ENCODE measurements around the gene S100A4. TPM values are rescaled to one million over a fixed set of nuclear protein-coding genes. Genes with fewer than 3 reads are reported as not detected.
"Not testable (repeated sequence)": the region's sequence is repeated elsewhere in the genome, so short reads cannot be mapped to it uniquely, and the experiment has no call there.

S100A4 gene
- total RNA-seq, 2 experiments from 2014 or later = 36.5 to 37.9 TPM

DNA sequence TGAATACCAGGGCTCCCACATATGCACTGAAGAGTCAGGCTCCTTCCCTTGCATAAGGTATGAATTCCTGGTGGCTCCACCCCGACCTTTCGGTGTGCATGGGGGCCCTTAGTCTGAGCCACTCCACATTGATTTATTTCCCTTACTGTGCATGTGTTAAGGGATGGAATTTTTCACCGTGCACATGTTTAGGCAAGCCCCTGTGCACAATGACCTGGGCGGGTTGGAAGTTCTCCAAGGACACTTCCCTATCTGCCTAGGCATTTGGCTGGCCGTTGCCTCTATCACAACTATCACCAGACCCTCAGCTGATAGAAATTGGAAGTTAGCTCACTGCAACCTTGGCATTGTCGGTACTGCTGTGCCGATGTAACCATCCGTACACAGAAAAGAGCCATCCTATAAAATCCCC lies 19.5 kb downstream of the S100A4 start:
- CTCF ChIA-PET = interaction anchor here (0.9 to 1.5 kb wide), 3 partner anchors 9 to 46 kb away, joined by 3 to 8 read pairs (median 4); partner anchors contain the start of gene S100A6
- no peak for DNase-seq
- no peaks in the 10 kb centered on the region for H3K9me3 Mint-ChIP-seq
- H3K36me3 Mint-ChIP-seq (ENCODE audit: low read depth) = no peaks in the 10 kb centered on the region
- intact Hi-C loops (cut with micrococcal nuclease) = no loop called here
- no peaks in the 10 kb centered on the region for H3K27me3 Mint-ChIP-seq (ENCODE audit: low read depth)
- H3K4me3 Mint-ChIP-seq = no peak overlapping the region
- peaks cover 9% of the 10 kb centered on the region for H3K4me1 Mint-ChIP-seq (ENCODE audit: low read depth)
- H3K27ac Mint-ChIP-seq = no peak overlapping the region

DNA sequence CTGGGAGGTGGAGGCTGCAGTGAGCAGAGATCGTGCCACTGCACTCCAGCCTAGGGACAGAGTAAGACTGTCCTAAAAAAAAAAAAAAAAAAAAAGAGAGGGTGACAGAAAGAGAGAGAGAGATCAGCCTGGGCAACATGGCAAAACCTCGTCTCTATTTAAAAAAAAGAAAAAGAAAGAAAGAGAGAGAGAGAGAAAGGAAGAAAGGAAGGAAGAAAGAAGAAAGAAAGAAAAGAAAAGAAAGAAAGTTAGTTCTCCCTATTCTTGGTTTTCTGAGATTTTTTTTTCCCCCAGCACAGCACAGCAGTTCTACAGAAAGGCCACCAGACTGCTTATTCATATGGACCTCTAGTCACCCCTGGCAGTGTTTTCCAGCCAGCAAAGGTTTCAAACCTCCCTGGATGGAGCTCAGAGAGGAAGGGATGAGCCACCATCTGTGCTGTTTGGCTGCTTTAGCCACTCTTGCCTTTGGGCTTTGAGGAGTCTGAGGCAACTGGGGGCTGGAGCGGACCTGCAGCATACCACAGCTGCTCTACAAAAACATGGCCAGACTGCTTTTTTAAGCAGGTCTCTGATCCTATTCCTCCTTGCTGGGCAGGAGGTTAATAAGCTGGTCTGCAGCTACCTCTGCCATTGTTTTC lies 20.4 kb downstream of the S100A4 start:
- Mint-ChIP-seq H3K9me3 (no peaks in the 10 kb centered on the region), H3K27me3 (ENCODE audit: low read depth) (no peaks in the 10 kb centered on the region), H3K27ac (no peak overlapping the region), H3K36me3 (ENCODE audit: low read depth) (no peaks in the 10 kb centered on the region), H3K4me3 (no peak overlapping the region), H3K4me1 (ENCODE audit: low read depth) (peaks cover 2% of the 10 kb centered on the region)
- no peak for DNase-seq
- intact Hi-C loops (cut with micrococcal nuclease) = no loop called here
- CTCF ChIA-PET = interaction anchor here (0.7 to 5.1 kb wide), 8 partner anchors 7 to 47 kb away, joined by 3 to 30 read pairs (median 4); partner anchors contain the start of gene S100A6

- intact Hi-C loops (cut with micrococcal nuclease) = not testable (repeated sequence)
- peak overlapping the region; percentile 32 for H3K27ac Mint-ChIP-seq
These were observed 23.1 kb downstream of the S100A4 start for GRCh38 chr1:153522353-153523048.

GRCh38 chr1:153521808-153522207 lies 23.8 kb downstream of the S100A4 start:
- H3K27me3 Mint-ChIP-seq (ENCODE audit: low read depth); H3K9me3 Mint-ChIP-seq; H3K4me3 Mint-ChIP-seq; H3K4me1 Mint-ChIP-seq (ENCODE audit: low read depth); H3K27ac Mint-ChIP-seq; H3K36me3 Mint-ChIP-seq (ENCODE audit: low read depth); intact Hi-C loops (cut with micrococcal nuclease); DNase-seq: not testable (repeated sequence)
- CTCF ChIA-PET = interaction anchor here (1.4 to 5.1 kb wide), 3 partner anchors 10 to 46 kb away, joined by 5 to 30 read pairs (median 10); no protein-coding TSS in a partner anchor

More at GRCh38 chr1:153522353-153523048, 23.1 kb downstream of the S100A4 start:
- CTCF ChIA-PET = interaction anchor here (1.4 to 5.1 kb wide), 2 partner anchors 10 to 11 kb away, joined by 5 to 30 read pairs; no protein-coding TSS in a partner anchor
- H3K4me1 Mint-ChIP-seq (ENCODE audit: low read depth); H3K36me3 Mint-ChIP-seq (ENCODE audit: low read depth); H3K4me3 Mint-ChIP-seq; H3K27me3 Mint-ChIP-seq (ENCODE audit: low read depth); DNase-seq; H3K9me3 Mint-ChIP-seq: not testable (repeated sequence)

GRCh38 chr1:153520818-153521476 lies 24.7 kb downstream of the S100A4 start:
- intact Hi-C loops (cut with micrococcal nuclease) = no loop called here
- no peaks in the 10 kb centered on the region for H3K9me3 Mint-ChIP-seq
- CTCF ChIA-PET = interaction anchor here (1.2 to 5.1 kb wide), 5 partner anchors 11 to 56 kb away, joined by 3 to 30 read pairs (median 10); no protein-coding TSS in a partner anchor
- H3K27me3 Mint-ChIP-seq (ENCODE audit: low read depth) = no peaks in the 10 kb centered on the region
- no peak overlapping the region for H3K4me3 Mint-ChIP-seq
- peaks cover 2% of the 10 kb centered on the region for H3K4me1 Mint-ChIP-seq (ENCODE audit: low read depth)
- no peak overlapping the region for H3K27ac Mint-ChIP-seq
- H3K36me3 Mint-ChIP-seq (ENCODE audit: low read depth) = no peaks in the 10 kb centered on the region
- no peak for DNase-seq

DNA sequence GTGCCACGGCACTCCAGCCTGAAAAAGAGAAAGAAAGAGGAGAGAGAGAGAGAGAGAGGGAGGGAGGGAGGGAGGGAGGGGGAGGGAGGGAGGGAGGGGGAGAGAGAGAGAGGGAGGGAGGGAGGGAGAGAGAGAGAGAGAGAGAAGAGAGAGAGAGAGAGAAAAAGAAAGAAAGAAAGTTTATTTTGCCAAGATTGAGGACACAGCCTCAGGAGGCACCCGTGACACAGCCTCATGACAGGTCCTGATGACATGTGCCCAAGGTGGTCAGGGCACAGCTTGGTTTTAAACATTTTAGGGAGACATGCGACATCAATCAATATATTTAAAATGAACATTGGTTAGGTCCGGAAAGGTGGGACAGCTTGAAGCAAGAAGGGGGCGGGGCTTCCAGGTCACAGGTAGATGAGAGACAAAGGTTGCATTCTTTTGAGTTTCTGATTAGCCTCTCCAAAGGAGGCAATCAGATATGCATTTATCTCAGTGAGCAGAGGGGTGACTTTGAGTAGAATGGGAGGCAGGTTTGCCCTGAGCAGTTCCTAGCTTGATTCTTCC lies 25.4 kb downstream of the S100A4 start:
- intact Hi-C loops (cut with micrococcal nuclease); H3K27me3 Mint-ChIP-seq (ENCODE audit: low read depth); H3K4me1 Mint-ChIP-seq (ENCODE audit: low read depth); DNase-seq; H3K4me3 Mint-ChIP-seq; H3K36me3 Mint-ChIP-seq (ENCODE audit: low read depth); H3K9me3 Mint-ChIP-seq; H3K27ac Mint-ChIP-seq: not testable (repeated sequence)
- CTCF ChIA-PET = interaction anchor here (1.2 to 5.1 kb wide), 5 partner anchors 10 to 57 kb away, joined by 3 to 30 read pairs (median 10); no protein-coding TSS in a partner anchor

DNA sequence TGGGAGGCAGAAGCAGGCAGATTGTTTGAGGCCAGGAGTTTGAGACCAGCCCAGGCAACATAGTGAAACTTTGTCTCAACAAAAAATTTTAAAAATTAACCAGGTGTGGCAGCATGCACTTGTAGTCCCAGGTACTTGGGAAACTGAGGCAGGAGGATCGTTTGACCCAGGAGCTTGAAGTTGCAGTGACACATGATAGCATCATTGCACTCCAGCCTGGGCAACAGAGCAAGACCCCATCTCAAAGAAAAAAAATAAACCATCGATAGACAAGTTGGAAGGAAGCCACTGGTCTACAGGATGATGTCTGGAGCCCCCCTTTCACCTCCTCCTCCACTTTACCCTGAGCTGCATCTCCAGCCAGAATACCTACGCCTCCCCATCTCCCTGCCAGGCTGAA lies 26.4 kb downstream of the S100A4 start:
- H3K27ac Mint-ChIP-seq = no peak overlapping the region
- intact Hi-C loops (cut with micrococcal nuclease) = no loop called here

DNA sequence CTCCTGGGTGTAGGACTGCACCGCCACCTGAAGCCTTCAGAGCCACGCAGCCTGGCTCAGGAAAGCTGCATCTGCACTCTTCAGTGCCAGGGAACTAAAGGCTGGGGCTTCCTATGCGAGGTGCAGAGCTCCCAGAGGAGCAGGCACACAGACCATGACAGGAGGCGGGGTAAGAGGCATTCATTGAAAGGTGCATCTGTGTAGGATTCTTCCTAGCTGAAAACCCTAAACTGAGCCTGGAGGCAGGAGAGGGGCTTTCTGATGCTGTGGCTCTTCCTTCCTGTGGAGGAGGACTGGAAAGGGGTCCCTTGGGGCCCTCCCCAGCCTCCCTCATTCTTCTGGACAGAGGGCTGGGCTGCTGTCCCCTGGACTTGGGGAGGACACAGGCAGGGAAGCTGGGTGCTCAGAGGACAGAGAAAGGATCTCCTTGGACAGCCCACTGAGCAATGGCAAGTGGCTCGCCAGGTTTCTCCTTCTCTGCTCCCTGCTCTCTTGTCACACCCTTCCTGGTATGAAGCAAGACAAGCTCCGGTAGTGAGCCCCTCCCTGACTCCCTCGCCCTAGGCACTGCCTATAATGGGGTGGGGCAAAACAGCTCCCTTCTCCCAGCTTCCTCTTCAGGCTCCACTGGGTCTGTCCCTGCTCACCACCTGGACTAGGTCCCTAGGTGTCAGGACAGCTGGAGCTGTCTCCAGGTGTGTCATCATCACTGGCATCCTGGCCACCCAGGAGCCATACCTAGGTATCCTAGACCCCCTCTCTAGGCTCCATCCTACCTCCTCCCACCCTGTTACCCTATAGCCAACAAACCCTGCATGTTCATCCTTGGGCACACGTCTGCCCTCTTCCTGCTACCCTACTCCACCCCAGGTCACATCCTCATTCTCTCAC lies 29.9 kb downstream of the S100A4 start:
- Mint-ChIP-seq H3K4me3 (no peak overlapping the region), H3K4me1 (ENCODE audit: low read depth) (peaks cover 8% of the 10 kb centered on the region), H3K9me3 (no peaks in the 10 kb centered on the region), H3K27ac (no peak overlapping the region), H3K36me3 (ENCODE audit: low read depth) (no peaks in the 10 kb centered on the region), H3K27me3 (ENCODE audit: low read depth) (no peaks in the 10 kb centered on the region)
- no peak for DNase-seq
- intact Hi-C loops (cut with micrococcal nuclease) = no loop called here
- CTCF ChIA-PET = interaction anchor here (1.1 to 3.4 kb wide), 5 partner anchors 17 to 99 kb away, joined by 3 to 16 read pairs (median 3); no protein-coding TSS in a partner anchor

More for the DNA sequence above, 26.4 kb downstream of the S100A4 start:
- Mint-ChIP-seq H3K4me3 (no peak overlapping the region), H3K9me3 (no peaks in the 10 kb centered on the region), H3K4me1 (ENCODE audit: low read depth) (peaks cover 2% of the 10 kb centered on the region), H3K27me3 (ENCODE audit: low read depth) (no peaks in the 10 kb centered on the region), H3K36me3 (ENCODE audit: low read depth) (no peaks in the 10 kb centered on the region)
- no peak for DNase-seq
- CTCF ChIA-PET = interaction anchor here (2.5 to 2.9 kb wide), 2 partner anchors 9 to 49 kb away, joined by 10 to 15 read pairs; no protein-coding TSS in a partner anchor

GRCh38 chr1:153513666-153514065 lies 31.9 kb downstream of the S100A4 start:
- Mint-ChIP-seq H3K36me3 (ENCODE audit: low read depth) (no peaks in the 10 kb centered on the region), H3K9me3 (no peaks in the 10 kb centered on the region), H3K4me3 (no peak overlapping the region), H3K4me1 (ENCODE audit: low read depth) (peaks cover 8% of the 10 kb centered on the region), H3K27me3 (ENCODE audit: low read depth) (no peaks in the 10 kb centered on the region), H3K27ac (no peak overlapping the region)
- DNase-seq = no peak
- intact Hi-C loops (cut with micrococcal nuclease) = no loop called here
- CTCF ChIA-PET = interaction anchor here (0.7 to 1.3 kb wide), 3 partner anchors 19 to 54 kb away, joined by 3 to 6 read pairs (median 3); no protein-coding TSS in a partner anchor

- Mint-ChIP-seq H3K27ac (no peak overlapping the region), H3K4me1 (ENCODE audit: low read depth) (peaks cover 8% of the 10 kb centered on the region), H3K36me3 (ENCODE audit: low read depth) (no peaks in the 10 kb centered on the region), H3K9me3 (no peaks in the 10 kb centered on the region), H3K27me3 (ENCODE audit: low read depth) (no peaks in the 10 kb centered on the region), H3K4me3 (no peak overlapping the region)
- CTCF ChIA-PET = interaction anchor here (0.7 to 7.2 kb wide), 3 partner anchors 19 to 58 kb away, joined by 3 to 153 read pairs (median 3); no protein-coding TSS in a partner anchor
- intact Hi-C loops (cut with micrococcal nuclease) = no loop called here
- DNase-seq = no peak
These were observed 32.6 kb downstream of the S100A4 start for GRCh38 chr1:153513023-153513422.

DNA sequence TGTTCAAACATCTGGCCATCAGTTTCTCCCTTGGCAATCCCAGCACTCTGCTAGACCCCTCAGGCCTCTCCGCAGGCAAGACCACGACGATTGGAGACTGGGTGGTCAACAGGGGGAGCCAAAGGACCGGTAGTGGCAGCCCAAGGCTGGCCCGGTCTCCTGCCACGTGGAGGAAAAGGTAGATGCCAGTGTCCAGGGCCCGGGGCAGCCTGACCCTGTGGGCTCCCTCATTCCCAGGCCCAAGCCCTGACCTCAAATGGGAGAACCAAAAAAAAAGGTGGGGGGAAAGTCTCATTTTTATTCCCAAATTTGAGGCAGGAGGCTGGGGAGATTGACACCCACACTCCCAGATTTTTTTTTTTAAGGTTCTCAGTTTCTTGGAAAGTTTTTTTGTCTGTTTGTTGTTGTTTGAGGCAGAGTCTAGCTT lies 34.6 kb downstream of the S100A4 start:
- Mint-ChIP-seq H3K4me1 (ENCODE audit: low read depth) (peaks cover 8% of the 10 kb centered on the region), H3K36me3 (ENCODE audit: low read depth) (no peaks in the 10 kb centered on the region), H3K27me3 (ENCODE audit: low read depth) (no peaks in the 10 kb centered on the region), H3K4me3 (no peak overlapping the region), H3K9me3 (no peaks in the 10 kb centered on the region), H3K27ac (peak overlapping the region; percentile 36)
- intact Hi-C loops (cut with micrococcal nuclease) = loop anchor here (1.0 to 2.0 kb wide), 8 partner anchors 21 to 475 kb away; partner anchors contain the start of genes CHTOP, DENND4B, ILF2 and RAB13
- CTCF ChIA-PET = interaction anchor here (0.6 to 7.2 kb wide), 49 partner anchors 9 to 1337 kb away, joined by 3 to 153 read pairs (median 4); partner anchors contain the start of genes CHTOP, ILF2, JTB and RAB13
- DNase-seq = peak; percentile 90
